ENCODE measurements around the gene CEND1. TPM values are rescaled to one million over a fixed set of nuclear protein-coding genes. Genes with fewer than 3 reads are reported as not detected.

CEND1 gene
- polyA plus RNA-seq, 1 donor (not counting 4 experiments of a cell fraction or from before 2014, with no cell fraction given): not detected

- H3K27ac ChIP-seq (ENCODE audit: control insufficient read depth, insufficient read depth, low read length): peak overlapping the region; percentile 94
- H3K9ac ChIP-seq (ENCODE audit: control insufficient read depth, extremely low read depth, insufficient read depth, low read length): peak overlapping the region; percentile 95
- peaks cover 44% of the 10 kb centered on the region for H3K4me1 ChIP-seq (ENCODE audit: control insufficient read depth, extremely low read depth, insufficient read depth, low read length)
- peak overlapping the region; percentile 98 for H3K4me2 ChIP-seq (ENCODE audit: control insufficient read depth, extremely low read depth, insufficient read depth, low read depth, low read length)
- no peak overlapping the region for H2AFZ ChIP-seq (ENCODE audit: control insufficient read depth, low read length)
- FAIRE-seq (no peak), DNase-seq (ENCODE audit: low read depth, low spot score) (no peak)
- peaks cover 2% of the 10 kb centered on the region for H3K9me1 ChIP-seq (ENCODE audit: control insufficient read depth, extremely low read depth, insufficient read depth, low read length)
- peaks cover 12 to 20% of the 10 kb centered on the region in 2 experiments for H3K36me3 ChIP-seq (ENCODE audit: control insufficient read depth in 2 of 2, extremely low read depth in 1 of 2, insufficient read depth in 2 of 2, low read length in 2 of 2)
- TF ChIP-seq EZH2 (IDR thresholded peaks at IDR 0.05; ENCODE audit: low read length): no peak
- no peak for TF ChIP-seq CTCF (optimal IDR thresholded peaks at IDR 0.05 in 1 of 3, IDR thresholded peaks at IDR 0.05 in 1 of 3, conservative IDR thresholded peaks at IDR 0.05 in 1 of 3; ENCODE audit: extremely low read depth in 1 of 3, insufficient read depth in 2 of 3, low read length in 3 of 3)
- peaks cover 44% of the 10 kb centered on the region for H3K79me2 ChIP-seq (ENCODE audit: control insufficient read depth, insufficient read depth, low read length)
- peaks cover 23% of the 10 kb centered on the region for H3K27me3 ChIP-seq (ENCODE audit: control insufficient read depth, extremely low read depth, insufficient read depth, low read length)
- dilution Hi-C loops (cut with MboI; ENCODE audit: extremely low pct_ligation_motif_present, low sequenced_read_pairs): no loop called here
- peak overlapping the region; percentile 78 to 86 (median 84) for H3K4me3 ChIP-seq (ENCODE audit: control insufficient read depth in 2 of 3, extremely low read depth in 1 of 3, insufficient read depth in 2 of 3, low read depth in 1 of 3, low read length in 3 of 3)
- H4K20me1 ChIP-seq (ENCODE audit: control insufficient read depth, extremely low read depth, insufficient read depth, low read length): peaks cover 2% of the 10 kb centered on the region
- H3K9me3 ChIP-seq (ENCODE audit: control insufficient read depth, low read depth, low read length): no peaks in the 10 kb centered on the region
Measured at GRCh38 chr11:833849-834311, 44.0 kb upstream of the CEND1 start.

- Histone ChIP-seq H3K4me3 (ENCODE audit: control insufficient read depth in 2 of 3, extremely low read depth in 1 of 3, insufficient read depth in 2 of 3, low read depth in 1 of 3, low read length in 3 of 3) (peak overlapping the region; percentile 78 to 86 (median 84)), H4K20me1 (ENCODE audit: control insufficient read depth, extremely low read depth, insufficient read depth, low read length) (peaks cover 2% of the 10 kb centered on the region), H3K4me1 (ENCODE audit: control insufficient read depth, extremely low read depth, insufficient read depth, low read length) (peaks cover 43% of the 10 kb centered on the region), H3K4me2 (ENCODE audit: control insufficient read depth, extremely low read depth, insufficient read depth, low read depth, low read length) (peak overlapping the region; percentile 98), H3K27ac (ENCODE audit: control insufficient read depth, insufficient read depth, low read length) (peak overlapping the region; percentile 94), H3K9me3 (ENCODE audit: control insufficient read depth, low read depth, low read length) (no peaks in the 10 kb centered on the region), H3K9me1 (ENCODE audit: control insufficient read depth, extremely low read depth, insufficient read depth, low read length) (no peaks in the 10 kb centered on the region), H3K36me3 (ENCODE audit: control insufficient read depth in 2 of 2, extremely low read depth in 1 of 2, insufficient read depth in 2 of 2, low read length in 2 of 2) (peaks cover 7 to 17% of the 10 kb centered on the region in 2 experiments), H3K79me2 (ENCODE audit: control insufficient read depth, insufficient read depth, low read length) (peaks cover 40% of the 10 kb centered on the region), H3K9ac (ENCODE audit: control insufficient read depth, extremely low read depth, insufficient read depth, low read length) (peak overlapping the region; percentile 95), H2AFZ (ENCODE audit: control insufficient read depth, low read length) (no peak overlapping the region), H3K27me3 (ENCODE audit: control insufficient read depth, extremely low read depth, insufficient read depth, low read length) (peaks cover 29% of the 10 kb centered on the region)
- dilution Hi-C loops (cut with MboI; ENCODE audit: extremely low pct_ligation_motif_present, low sequenced_read_pairs): no loop called here
- TF ChIP-seq EZH2 (IDR thresholded peaks at IDR 0.05; ENCODE audit: low read length) (no peak), CTCF (optimal IDR thresholded peaks at IDR 0.05 in 1 of 3, IDR thresholded peaks at IDR 0.05 in 1 of 3, conservative IDR thresholded peaks at IDR 0.05 in 1 of 3; ENCODE audit: extremely low read depth in 1 of 3, insufficient read depth in 2 of 3, low read length in 3 of 3) (no peak)
- FAIRE-seq (no peak), DNase-seq (ENCODE audit: low read depth, low spot score) (no peak)
Measured at GRCh38 chr11:833114-833791, 43.4 kb upstream of the CEND1 start.

Data from keratinocyte (primary cell).